Measurements from ENCODE around the gene SPACA9.

Gene SPACA9

DNA sequence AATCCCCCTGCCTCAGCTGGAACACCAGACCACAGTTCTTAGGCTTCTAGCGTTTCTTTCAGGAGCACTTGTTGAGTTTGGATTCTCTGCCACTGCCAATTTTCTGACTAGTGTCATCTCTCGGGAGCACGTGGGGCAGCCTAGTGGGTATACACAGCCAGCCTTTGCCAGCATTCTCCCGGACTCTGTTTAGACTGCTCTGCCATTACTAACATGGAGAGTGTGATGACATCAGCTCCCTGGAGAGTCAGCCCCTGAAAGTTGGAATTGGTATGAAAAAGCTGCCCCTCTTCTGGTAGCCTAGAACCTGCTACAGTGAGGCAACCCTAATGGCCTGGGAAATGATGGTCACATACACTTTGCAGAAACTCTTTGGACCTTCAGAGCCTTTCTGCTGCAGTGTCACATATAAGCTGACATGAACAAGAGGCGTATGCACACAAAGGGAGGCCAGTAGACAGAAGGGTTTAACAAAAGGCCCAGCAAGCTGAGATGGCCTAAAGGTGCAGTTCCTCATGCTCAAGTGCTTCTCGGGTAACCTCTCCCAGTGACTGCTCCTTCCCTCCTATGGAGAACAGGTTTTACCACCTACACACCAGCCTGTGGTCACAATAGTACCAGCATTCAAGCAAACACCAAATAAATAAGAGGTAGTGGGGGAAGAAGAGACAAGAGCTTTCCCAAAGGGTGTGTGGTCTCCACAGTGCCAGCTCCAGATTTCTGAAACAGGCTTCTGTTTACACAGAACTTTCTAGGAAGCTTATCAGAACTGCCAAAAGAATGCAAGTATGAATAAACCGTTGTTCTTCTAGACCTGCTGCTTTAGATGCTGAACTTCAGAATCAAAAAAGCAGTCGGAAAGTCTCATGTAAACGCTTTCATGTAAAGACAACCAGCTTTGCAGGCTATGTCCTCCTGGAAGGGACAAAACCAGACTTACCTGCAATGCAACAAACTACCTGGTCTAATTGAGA is 16.5 kb downstream of the SPACA9 start:
- DNase-seq (ENCODE audit: low spot score) = no peak

- no peak for DNase-seq (ENCODE audit: low spot score)
Measured at GRCh38 chr9:132896264-132896663, 17.6 kb downstream of the SPACA9 start.

GRCh38 chr9:132896906-132897305 is 18.2 kb downstream of the SPACA9 start:
- peak; percentile 82 for DNase-seq (ENCODE audit: low spot score)

GRCh38 chr9:132898051-132898450 is 19.4 kb downstream of the SPACA9 start:
- DNase-seq (ENCODE audit: low spot score) = peak; percentile 90

- DNase-seq (ENCODE audit: low spot score) = peak; percentile 92
Measured at GRCh38 chr9:132901858-132902831, 23.4 kb downstream of the SPACA9 start.

DNA sequence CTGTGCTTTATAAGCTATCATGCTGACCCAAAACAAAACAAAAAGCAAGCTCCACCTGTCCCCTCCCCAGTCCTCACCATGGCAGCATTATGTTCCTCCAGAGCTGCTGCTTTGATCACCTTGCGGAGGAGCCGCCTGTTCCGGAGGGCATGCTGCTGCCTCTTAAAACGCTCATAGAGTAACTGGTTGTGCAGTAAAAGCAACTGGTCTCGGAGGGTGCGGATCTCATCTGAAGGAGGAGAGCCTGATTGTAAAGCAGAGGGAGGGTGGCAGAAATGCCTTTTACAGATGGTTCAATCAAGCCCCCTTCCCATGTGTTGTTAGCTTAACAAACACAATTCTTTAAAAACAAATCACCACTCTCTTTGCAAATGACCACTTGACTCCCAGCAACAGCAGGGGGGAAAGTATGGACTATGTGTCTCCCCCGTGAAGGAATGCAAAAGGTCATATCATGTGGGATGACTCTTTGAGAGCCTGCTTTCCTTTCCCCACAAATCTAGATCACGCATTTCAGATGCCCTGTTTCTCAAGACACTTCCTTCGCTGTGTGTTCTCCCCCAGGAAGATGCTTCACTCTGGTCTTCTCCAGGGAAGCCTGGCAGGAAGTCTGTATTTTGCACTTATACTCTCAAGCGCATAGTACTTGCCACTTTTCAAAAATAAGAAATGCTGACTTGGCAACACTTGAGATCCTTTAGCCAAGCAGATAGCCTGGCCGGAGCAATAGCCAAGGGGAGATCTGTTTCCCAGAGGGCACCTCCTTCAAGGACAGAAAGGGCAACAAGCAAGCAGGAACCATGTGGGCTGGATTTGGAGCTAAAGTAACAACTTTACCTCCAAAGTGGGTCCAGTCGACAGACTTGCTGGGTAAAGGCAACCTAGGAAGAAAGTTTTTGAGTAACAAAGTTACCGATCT is 25.1 kb downstream of the SPACA9 start:
- DNase-seq (ENCODE audit: low spot score) = no peak

DNA sequence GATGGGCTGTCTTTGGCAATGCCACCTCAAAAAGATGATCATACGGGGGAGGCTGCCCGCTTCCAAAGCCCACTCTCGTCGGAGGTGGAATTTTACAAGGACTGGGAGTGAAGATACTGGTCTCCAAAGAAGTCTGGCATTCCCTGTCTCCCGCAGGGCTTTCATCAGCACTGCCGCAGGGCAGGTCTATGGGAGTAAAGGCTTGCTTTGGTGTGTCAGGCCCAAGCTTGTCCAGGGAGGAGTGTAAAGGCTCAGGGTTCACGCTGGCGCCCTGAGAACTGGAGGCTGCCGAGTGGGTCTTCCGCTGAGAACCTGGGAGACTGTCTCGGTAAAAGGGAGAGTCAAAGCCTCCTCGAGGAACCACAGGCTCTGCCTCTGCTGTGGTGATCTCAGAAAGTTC is 27.0 kb downstream of the SPACA9 start:
- DNase-seq (ENCODE audit: low spot score) = no peak

DNA sequence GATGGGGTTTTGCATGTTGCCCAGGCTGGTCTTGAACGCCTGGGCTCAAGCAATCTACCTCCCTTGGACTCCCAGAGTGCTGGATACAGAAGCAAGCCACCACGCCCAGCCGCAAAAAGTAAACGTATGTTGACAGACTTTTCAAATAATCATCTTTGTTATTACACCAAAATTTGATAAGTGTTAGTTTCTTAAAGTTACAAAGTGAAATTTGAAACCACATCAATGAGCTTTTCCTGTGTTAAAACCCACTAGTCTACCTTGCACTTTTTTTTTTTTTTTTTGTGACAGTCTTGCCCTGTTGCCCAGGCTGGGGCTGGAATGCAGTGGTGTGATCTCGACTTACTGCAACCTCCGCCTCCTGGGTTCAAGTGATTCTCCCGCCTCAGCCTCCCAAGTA is 29.9 kb downstream of the SPACA9 start:
- no peak for DNase-seq (ENCODE audit: low spot score)

DNA sequence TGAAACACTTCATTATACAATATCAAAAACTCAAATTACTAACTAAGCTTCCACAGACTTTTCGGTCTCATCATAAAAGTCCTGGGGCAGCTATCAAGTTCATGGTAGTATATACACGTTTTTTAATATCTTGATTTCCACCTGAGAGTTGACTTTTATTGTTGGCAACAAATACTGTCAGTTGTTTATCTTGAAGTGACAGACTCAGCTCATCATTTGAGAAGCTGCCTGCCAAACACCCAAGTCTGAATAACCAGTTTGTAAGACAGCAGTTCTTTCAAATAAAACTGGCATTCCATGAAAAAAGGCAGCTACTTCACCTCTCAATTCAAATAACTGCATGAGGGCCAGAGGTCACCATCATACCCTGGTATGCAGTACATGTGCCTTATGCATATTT is 30.6 kb downstream of the SPACA9 start:
- no peak for DNase-seq (ENCODE audit: low spot score)

- DNase-seq (ENCODE audit: low spot score) = no peak
Measured at GRCh38 chr9:132910376-132910775, 31.7 kb downstream of the SPACA9 start.

GRCh38 chr9:132912131-132912530 is 33.4 kb downstream of the SPACA9 start:
- DNase-seq (ENCODE audit: low spot score) = no peak

DNA sequence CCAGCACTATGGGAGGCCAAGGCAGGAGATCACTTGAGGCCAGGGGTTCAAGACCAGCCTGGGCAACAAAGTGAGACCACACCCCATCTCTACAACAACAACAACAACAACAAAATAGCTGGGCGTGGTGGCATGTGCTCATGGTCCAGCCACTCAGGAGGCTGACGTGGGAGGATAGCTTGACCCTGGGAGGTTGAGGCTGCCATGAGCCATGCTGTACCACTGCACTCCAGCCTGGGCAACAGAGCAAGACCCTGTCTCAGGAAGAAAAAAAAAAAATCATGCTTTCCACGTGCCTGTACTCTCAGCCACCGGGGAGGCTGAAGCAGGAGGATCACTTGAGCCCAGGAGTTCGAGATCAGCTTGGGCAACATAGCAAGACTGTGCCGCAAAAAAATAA is 36.2 kb downstream of the SPACA9 start:
- no peak for DNase-seq (ENCODE audit: low spot score)

DNA sequence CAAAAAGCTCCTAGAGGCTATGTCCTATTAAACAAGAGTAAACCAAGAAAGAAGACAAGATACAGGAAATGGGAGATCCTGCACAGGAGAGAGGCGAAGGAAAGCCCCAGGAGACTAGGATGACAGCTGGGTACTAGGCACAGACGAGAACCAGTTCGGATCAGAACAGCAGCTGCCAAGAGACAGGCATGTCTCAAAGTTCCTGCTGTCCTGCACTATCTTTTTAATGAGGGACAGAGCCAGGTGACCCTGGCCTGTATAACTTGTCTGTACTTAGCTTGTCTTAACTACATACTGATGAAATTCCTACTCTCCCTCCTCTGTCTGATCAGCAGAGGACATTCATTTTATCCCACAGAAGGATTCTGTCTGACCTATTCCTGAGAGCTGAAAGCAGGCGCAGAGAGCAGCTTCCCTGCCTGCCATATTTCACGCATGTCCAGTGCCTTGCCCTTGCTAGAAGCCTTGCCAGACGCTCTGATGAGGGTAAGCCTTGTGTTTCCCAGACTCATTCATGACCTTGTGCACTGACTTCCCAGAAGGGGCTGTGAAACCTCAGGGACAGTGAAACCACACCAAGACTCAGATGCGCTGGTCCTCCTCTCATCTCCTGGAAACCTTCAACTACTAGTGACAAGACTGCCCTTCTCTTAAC is 41.0 kb downstream of the SPACA9 start:
- no peak for DNase-seq (ENCODE audit: low spot score)

DNA sequence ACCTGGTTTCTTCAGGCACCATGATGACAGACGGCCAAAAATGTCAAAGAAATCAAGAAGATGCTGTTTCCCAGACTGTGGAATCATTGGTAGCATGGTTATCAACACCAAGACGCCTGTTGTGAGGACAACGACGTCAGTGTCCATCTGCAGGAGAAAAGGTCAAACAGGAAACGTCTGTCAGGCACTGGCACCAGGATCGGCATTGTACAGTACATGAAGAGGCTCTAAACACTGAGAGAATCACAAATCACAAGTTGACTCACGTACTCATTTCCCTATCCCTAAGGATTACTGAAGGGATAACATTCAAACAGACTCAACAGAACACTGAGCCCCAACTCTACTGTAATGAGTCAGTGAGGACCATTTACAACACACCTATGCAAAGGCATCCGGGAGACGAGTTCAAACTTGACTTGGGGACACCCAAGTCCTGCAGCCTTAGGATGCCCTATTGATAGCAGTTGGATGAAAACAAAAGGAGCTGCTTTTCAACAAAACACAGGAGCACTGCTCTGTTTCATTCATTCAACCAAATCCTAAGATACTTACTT is 44.7 kb downstream of the SPACA9 start:
- no peak for DNase-seq (ENCODE audit: low spot score)

DNA sequence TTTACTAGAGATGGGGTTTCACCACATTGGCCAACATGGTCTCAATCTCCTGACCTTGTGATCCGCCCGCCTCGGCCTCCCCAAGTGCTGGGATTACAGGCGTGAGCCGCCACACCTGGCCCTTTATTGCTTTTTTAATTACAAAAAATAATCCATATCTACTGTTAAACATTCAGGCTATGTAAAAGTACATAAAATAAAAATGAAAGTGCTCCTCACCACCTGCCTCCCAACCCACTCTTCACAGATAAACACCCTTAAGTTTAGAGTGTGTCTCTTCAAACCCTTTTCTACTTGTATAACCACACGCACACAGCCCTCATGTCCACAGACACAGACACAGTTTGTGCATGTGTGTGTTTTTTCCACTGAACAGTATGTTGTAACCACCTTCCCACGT is 49.0 kb downstream of the SPACA9 start:
- DNase-seq (ENCODE audit: low spot score) = no peak

GRCh38 chr9:132931178-132931735 is 52.6 kb downstream of the SPACA9 start:
- DNase-seq (ENCODE audit: low spot score) = no peak

DNA sequence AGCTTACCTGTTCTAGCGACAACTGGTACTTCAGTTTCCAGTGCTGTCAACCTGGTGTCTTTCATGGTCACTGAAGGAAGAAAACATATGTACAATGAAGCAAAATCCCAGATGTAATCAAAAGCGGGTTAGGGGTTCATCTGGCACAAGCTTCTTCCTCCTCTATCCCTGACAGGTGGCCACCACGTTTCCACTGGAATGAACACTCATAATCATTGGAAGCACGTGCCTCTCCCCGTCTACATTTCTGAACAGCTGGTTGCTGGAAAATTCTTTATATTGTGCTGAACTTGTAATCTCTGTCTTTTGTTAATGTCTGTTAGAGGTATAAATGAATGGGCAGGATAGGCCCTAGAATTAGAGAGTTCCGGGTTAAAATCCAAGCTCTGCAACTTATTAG is 56.3 kb downstream of the SPACA9 start:
- no peak for DNase-seq (ENCODE audit: low spot score)

GRCh38 chr9:132937463-132937901 is 58.8 kb downstream of the SPACA9 start:
- no peak for DNase-seq (ENCODE audit: low spot score)

- no peak for DNase-seq (ENCODE audit: low spot score)
Measured at GRCh38 chr9:132939169-132939568, 60.5 kb downstream of the SPACA9 start.
